GM19099 (cell line): ENCODE results near the gene DHX38.

Source experiments
- POLR2A ChIP-seq: IDR thresholded peaks from 3 replicates; pipeline ENCODE4 v1.6.1; 2011; ENCODE audit warnings: low read depth; ENCODE audit not compliant: insufficient read length; ENCODE audit errors: extremely low read depth

DHX38 gene

GRCh38 chr16:72109966-72110530 is 16.4 kb downstream of the DHX38 start:
- TF ChIP-seq POLR2A = no peak

DNA sequence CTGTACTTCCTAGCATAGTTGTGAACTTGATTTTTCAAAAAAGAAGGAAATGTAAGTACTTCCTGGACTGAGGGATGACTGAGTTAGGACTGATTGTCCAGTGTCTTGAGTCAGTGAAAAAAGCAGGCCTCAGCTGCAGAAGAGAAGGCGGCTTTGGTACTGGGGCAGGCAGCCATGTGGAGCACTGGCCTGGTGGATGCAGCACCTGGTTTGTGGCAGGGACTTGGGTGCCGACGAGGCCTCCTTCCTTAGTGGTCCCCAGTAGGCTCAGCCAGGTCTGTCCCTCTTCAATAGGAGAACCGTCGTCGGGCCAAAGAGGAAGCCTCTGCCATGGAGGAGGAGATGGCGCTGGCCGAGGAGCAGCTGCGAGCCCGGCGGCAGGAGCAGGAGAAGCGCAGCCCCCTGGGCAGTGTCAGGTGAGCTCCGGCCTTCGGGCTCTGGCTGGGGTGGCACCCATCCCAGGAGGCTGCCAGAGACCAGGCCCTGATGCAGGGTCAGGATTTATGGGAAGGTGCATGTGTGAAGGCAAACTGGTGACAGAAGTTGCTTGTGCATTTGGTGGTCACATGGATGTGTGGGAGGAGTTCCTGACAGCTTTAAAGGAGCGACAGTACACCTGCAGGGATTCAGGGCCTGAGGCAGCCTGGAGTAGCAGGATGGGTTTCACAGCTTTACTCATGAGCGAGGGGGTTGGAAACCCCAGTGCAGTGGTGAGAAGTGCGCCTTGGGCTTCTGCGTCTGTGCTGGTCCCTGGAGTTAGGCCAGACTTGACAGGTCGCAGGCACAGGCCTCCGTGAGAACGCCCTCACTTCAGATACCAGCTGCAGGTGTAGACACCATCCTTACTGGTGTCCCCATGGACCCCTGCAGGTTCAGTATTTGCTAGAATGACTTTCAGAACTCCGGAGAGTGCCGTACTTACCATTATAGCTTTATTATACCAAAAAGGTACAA is 17.3 kb downstream of the DHX38 start:
- no peak for TF ChIP-seq POLR2A

GRCh38 chr16:72111657-72112451 is 18.2 kb downstream of the DHX38 start:
- TF ChIP-seq POLR2A = no peak

DNA sequence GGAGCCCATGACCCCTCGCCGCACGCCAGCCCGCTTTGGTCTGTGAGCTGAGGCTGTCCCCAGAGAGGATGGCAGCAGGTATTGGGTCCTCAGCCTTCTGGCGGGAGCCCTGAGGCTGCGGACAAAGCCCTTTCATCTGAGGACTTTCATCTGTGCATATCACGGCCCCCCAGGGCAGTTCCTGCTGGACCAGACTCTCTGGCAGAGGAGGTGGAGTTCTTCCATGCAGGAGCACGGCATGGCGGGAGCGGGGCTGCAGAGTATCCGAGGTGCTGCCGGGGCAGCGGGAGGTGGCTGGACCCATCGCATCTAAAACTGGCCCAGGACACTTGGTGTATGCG is 18.8 kb downstream of the DHX38 start:
- no peak for TF ChIP-seq POLR2A

DNA sequence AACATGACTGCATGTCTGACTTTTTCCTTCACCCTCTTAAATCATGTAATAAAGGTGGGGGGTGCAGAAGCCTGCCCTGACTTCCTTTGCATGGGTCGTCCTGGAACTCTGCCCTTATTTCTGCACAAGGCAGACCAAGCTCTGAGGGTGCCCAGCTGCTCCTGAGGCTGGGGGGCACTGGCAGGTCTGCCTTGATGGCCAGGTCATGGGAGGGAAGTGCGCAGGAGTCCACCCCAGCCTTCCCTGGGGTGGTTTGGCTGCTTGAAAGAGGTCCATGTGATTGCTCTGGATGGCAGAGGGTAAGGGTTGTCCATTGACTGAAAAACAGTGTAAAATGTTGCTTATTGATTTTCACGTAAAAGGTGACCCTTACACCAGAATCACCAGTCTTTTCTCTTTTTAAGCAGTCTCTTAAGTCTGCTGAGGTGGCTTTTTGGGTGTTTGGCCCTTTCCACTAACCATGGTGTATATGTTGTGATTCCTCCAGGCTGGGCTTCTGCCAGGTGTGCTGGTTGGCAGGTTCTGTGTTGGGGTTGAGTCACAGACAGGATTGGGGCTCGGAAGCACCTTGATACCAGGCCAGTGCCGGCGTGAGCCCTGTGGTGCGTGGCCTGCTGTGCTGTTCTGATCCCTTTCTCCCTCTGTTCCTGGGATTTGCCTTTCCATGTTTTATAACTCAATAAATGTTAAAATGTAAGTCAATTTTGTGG is 19.4 kb downstream of the DHX38 start:
- TF ChIP-seq POLR2A = no peak

DNA sequence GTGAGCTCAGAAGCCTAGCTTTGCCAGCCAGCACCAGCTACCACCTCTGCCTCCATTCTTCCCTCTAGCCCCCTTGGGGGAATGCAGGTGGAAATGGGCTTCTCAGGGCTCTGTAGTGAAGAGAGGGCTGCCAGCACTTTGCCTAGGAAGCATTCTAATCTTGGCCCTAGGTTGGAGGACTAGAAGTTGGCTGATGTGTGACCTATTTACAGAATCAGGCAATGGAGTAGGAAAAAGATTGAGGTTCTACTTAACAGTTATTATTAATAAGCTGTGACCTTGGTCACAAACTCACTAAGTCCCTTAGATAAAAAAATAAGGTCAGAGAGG is 19.9 kb downstream of the DHX38 start:
- TF ChIP-seq POLR2A = no peak

- no peak for TF ChIP-seq POLR2A
Observed at GRCh38 chr16:72120026-72120425, 26.4 kb downstream of the DHX38 start.

- TF ChIP-seq POLR2A = no peak
Observed at GRCh38 chr16:72122308-72122707, 28.7 kb downstream of the DHX38 start.

GRCh38 chr16:72122916-72123315 is 29.3 kb downstream of the DHX38 start:
- no peak for TF ChIP-seq POLR2A

DNA sequence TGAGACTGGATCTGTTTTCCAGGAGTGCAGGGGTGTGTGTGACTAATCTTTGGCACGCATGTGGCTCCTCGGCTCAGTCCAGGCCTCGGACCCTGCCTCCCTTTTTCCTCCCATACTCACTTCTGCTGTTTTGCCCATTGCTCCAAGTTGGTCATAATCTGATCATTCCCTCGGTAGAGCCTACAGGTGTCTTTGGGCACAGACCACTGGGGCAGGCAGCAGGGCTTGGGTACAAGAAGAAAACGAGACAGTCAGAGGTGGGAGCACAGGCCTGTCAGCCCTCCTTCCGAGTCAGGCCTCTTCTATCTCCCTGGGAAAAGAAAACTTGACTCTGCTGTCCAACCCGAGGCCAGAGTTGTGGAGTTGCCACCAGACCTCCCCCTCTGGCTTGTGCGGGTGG is 29.8 kb downstream of the DHX38 start:
- no peak for TF ChIP-seq POLR2A

DNA sequence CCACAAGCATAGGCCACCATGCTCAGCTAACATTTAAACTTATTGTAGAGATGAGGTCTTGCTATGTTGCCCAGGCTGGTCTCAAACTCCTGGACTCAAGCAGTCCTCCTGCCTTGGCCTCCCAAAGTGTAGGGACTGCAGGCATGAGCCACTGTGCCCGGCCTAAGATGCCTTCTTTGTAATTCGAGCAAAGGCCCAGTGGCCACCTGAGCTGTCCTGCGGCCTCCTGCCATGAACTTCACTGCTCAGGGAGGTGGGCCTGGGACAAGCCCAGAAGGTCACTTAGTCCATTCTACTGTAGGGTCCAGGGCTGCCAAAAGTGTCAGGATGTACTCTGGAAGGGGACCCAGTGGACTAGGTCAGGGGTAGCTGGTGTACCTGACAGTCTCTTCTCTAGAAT is 30.5 kb downstream of the DHX38 start:
- no peak for TF ChIP-seq POLR2A

DNA sequence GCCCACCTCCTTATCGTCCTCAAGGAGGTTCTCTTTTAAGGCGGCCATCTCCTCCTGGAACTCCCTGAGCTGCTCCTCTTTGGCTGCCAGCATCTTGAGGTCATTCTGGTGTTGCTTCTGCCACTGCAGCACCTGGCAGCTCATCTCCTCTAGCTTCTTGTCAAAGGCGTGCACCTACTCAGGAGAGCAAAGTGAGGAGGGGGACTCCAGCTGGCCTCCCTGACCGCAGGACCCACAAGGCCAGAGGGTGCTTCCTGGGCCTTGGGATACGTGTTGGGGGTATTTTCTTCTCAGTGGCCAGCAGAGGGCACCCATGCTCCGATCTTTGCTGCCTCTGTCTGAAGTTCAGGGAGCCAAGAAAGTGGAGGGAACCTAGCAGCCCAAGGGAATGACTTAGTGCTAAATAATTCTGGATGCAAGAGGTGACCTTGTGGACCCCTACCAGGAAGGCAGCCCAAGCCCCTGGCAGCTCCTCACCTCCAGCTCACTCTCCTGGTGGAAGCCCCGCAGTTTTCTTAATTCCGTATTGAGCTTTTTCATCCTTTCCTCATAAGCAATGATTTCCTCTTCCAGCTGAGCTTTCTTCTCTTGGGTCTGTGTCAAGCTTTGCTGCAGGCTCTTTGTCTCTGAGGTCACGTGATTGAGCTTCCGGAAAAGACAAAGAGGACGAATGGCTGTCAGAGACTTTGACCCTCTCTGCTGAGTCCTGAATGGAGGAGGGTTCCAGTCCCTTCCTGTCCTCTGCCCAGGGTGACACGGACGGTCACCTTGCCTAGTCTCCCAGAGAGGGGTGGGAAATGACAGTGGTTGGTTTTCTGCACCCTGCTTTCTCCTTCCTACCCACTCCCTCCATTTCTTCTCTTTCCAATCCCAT is 31.4 kb downstream of the DHX38 start:
- no peak for TF ChIP-seq POLR2A

DNA sequence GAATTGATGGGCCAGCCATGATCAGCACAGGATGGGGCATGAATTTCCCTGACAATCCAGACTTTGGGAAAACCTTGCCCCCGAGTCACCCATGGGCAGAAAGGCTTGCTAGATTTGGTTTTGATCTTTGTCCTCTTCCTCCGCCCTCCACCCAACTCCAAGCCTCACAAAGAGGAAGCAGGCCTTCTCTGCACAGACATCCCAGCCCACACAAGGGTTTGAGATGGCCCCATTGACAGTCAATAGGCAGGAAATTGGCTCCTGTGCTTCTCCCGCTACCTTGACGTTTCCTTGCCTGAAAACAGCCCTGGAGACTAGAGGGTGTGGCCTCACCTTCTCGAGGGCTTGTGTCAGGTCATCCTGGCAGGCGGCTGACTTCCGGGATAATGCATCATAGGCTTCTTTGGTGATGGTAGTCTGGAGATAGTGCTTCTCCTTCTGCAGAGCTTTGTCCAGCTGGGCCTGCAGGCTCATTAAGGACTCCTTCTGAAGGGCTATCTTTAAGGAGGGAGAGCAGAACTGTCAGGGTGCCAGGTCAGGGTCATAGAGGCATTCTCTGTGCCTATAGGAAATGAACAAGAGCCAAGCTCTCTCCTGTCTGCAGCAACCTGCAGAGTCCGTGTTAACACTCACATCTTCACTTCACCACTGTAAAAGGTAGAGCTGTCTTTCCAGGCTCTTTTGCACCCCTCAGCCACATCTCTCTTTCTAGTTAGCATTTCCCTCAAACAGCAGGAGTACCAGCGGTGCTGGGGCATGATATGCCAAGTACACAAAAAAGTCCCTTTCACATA is 32.2 kb downstream of the DHX38 start:
- TF ChIP-seq POLR2A = no peak

DNA sequence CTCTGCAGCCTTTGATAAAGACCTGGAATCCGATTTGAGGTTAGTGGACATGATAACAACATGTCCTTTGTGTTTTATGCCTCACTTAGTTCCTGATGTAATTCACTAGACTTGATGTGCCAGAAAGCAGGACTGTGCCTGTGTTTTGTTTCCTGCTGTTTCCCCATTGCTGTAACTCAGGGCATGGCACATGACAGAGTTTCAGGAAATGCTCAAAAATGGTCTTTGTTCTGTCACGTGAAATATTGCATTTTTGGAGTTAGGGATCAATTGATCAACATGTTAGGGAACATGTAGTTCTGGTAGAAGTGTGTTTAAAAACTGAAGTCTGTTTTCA is 32.8 kb downstream of the DHX38 start:
- TF ChIP-seq POLR2A = no peak
